CD4-positive, alpha-beta T cell treated with Interleukin-1 beta for 1 hour (primary cell): ENCODE measurements around the gene ZNF674.
"Not testable (repeated sequence)": the region's sequence is repeated elsewhere in the genome, so short reads cannot be mapped to it uniquely, and the experiment has no call there.

Experiments used
- DNase-seq, 2 donors: peaks; one replicate each; pipeline ENCODE4 v3.0.0-alpha.2; 2020 to 2022

Gene ZNF674

DNA sequence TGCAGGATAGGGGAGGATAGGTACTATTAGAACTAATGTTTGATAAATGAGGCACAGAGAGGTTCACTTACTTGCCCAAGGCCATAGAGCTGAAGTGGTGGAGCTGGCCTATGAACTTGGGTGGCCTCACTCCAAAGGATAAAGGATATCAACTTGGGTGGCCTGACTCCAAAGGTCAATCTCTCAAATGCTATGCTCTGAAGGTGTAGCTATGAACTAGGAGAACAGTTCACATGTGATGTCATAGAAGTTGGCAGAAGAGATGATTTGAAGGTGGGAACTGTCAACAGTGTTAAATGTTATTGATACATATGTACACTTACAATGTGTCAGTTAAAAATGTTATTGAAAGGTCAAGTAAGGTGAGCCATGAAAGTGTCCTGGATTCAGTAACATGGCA is 22.2 kb upstream of the ZNF674 start:
- no peak for DNase-seq

DNA sequence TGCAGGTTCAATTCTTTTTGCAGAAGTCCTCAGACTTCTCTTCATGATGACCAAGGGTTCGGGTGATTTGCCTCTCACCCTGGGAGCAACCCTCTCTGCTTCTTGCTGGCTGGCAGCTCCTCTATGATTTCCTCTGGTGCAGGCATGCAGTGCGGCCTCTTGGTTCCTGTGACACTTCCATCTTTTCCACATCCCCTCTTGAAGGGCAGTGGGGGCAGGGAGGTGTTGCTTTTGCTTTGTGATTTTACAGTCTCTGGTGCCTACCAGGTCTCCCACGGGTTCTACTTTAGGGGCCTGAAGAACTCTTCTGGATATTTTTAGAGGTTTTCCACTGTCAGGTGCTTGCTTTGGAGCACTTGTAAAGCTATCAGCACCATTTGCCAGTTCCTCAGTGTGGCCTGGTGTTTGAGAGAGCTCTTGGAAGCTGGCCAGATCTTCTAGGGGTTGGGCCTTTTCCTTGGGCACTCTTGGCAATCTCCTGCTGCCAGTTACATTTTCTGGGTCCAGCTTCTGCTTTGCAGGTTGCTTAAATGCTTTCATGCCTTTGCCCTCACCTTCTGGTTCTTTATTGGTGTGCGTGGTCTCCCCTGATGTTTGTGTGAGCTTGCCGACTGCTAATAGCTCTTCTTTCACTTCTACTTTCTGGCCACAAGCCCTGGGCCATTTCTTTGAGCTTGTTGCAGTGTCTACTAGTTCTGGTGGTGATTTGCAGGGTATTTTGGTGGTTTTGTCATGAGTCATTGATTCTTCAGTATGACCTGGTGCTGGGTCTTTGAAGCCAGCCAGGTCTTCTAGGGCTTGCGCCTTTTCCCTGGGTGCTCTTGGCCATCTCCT is 16.8 kb upstream of the ZNF674 start:
- DNase-seq, result peak in 1 of 2 donors; percentile 11

- no peak for DNase-seq
Observed at GRCh38 chrX:46559062-46559461, 13.8 kb upstream of the ZNF674 start.

DNA sequence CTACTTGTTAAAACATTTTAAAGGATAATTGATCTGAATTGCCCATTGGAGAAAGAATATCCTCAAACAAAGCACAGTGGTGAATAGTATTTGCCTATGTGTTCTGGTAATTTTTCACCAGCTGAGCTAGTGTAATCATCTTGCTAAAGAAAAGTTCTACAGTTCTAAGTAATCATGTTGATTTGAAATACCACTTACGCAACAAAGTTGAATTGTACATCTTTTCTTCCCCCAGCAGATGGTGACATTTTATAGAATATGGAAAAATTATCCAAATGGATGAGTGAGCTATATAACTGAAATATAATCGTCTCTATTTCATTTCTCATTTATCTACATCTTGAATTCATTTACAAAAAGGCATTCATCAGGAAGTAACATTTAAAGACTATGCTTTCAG is 9.7 kb upstream of the ZNF674 start:
- DNase-seq, result peak in 1 of 2 donors; percentile 28

- no peak for DNase-seq
Observed at GRCh38 chrX:46553935-46554334, 8.7 kb upstream of the ZNF674 start.

GRCh38 chrX:46551494-46552128 is 6.4 kb upstream of the ZNF674 start:
- DNase-seq, result no peak

- DNase-seq, result no peak
Observed at GRCh38 chrX:46549914-46550313, 4.7 kb upstream of the ZNF674 start.

DNA sequence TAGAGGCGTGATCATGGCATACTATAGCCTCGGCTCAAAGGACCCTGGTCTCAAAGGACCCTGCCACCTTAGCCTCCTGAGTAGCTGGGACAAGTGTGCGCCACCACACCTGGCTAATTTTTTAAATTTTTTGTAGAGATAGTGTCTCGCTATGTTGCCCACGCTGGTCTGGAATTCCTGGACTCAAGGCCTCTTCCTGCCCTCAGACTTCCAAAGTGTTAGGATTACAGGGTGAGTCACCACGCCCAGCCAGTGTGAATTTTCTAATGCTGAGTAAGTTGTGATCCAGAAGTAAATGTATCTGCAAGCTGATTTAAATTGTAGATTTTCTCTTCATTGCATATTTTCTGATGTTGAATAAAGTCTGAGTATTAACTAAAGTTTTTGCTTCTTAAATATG is 2.6 kb upstream of the ZNF674 start:
- no peak for DNase-seq

- not testable (repeated sequence) for DNase-seq
Observed at GRCh38 chrX:46544527-46544926, 694 bp downstream of the ZNF674 start.

DNA sequence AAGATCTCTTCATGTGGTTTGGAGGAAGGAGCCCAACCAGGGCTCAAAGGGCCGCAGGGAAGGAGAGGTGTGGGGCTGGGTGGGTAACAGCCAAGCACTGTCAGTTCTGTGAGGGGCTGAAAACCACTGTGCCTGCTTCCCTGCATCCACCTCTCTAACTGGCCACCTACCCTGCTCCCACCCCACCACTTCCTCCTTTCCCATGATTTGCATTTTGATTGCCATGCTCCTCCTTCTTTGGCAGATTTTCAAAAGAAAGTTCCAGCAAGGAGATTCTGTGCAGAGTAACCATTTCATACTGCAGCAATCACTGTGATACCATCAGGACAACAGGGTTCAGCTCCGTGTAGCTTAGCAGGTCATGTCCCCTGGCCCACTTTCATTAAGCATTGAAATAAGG is 1.8 kb downstream of the ZNF674 start:
- DNase-seq, result no peak

DNA sequence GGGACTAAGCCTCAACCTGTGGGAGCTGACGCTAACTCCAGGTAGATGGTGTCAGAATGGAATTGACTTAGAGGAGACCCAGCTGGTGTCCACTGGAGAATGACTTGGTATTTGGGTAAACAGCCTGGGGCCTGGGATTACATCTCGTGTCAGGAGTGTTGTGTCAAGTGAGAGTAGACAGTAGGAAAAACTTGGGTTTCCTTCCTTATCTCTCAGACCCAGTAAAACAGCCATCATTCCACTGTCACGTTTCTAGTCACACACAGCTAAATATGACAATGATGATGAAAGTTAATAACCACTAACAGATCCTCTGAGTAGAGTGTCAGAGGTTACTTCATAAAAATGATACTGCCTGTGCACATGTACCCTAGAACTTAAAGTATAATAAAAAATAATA is 13.8 kb downstream of the ZNF674 start:
- no peak for DNase-seq

- DNase-seq, result not testable (repeated sequence)
Observed at GRCh38 chrX:46530404-46530908, 14.8 kb downstream of the ZNF674 start.

- not testable (repeated sequence) for DNase-seq
Observed at GRCh38 chrX:46529740-46530403, 15.3 kb downstream of the ZNF674 start.

DNA sequence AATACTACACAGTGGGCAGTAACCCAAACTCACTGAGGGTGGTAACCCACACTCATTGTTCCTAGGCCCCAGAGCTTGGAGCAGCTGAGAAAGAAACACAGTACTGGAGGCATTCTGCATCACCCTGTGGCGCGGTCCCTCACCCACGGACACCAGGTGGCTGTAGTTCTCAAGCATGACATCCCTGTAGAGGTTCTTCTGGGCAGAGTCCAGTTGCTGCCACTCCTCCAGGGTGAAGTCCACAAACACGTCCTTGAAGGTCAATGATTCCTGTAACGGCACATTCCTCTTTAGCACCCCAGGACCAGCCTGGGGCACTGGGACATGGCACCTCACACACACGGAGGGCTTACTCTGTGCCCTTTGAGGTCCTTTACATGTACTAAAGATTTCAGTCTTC is 16.6 kb downstream of the ZNF674 start:
- DNase-seq, result not testable (repeated sequence)

DNA sequence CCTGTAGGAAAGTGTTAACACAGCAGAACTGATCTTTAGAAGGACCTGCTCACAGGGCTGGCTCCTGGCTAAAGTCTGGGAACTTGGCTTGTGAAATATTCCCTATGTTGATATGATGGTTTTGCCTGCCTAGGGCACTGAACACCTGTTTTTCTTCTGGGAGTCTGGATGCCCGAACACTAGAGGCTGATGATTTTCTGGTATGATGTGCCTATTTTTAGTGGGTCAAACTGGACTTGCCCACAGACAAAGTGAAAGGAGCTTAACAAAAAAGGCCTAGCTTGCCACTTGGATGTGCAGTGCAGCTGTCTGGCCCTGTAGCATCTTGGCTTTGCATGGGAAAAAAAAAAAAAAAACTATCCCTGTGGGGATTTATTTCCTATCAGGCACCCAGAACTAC is 39.1 kb downstream of the ZNF674 start:
- no peak for DNase-seq

GRCh38 chrX:46502848-46503247 is 42.4 kb downstream of the ZNF674 start:
- DNase-seq, result no peak

- DNase-seq, result no peak
Observed at GRCh38 chrX:46500054-46500453, 45.2 kb downstream of the ZNF674 start.

- no peak for DNase-seq
Observed at GRCh38 chrX:46488712-46489111, 56.5 kb downstream of the ZNF674 start.

DNA sequence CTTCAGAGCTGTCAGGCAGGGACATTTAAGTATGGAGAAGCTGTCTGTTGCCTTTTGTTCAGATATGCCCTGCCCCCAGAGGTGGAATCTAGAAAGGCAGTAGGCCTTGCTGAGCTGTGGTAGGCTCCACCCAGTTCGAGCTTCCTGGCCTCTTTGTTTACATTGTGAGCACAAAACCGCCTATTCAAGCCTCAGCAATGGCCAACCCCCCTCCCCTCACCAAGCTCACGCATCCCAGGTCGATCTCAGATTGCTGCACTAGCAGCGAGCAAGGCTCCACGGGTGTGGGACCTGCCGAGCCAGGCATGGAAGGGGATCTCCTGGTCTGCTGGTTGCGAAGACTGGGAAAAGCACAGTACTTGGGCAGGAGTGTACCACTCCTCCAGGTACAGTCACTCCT is 59.3 kb downstream of the ZNF674 start:
- no peak for DNase-seq

DNA sequence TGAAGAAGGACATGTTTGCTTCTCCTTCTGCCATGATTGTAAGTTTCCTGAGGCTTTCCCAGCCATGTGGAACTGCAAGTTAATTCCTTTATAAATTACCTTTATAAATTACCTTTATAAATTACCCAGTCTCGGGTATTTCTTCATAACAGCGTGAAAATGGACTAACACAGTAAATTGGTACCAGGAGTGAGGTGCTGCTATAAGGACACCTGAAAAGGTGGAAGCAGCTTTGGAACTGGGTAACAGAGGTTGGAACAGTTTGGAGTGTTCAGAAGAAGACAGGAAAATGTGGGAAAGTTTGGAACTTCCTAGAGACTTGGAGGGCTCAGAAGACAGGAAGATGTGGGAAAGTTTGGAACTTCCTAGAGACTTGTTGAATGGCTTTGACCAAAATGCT is 66.6 kb downstream of the ZNF674 start:
- not testable (repeated sequence) for DNase-seq

GRCh38 chrX:46477435-46477834 is 67.8 kb downstream of the ZNF674 start:
- DNase-seq, result no peak

- DNase-seq, result no peak
Observed at GRCh38 chrX:46465203-46465602, 80.0 kb downstream of the ZNF674 start.

DNA sequence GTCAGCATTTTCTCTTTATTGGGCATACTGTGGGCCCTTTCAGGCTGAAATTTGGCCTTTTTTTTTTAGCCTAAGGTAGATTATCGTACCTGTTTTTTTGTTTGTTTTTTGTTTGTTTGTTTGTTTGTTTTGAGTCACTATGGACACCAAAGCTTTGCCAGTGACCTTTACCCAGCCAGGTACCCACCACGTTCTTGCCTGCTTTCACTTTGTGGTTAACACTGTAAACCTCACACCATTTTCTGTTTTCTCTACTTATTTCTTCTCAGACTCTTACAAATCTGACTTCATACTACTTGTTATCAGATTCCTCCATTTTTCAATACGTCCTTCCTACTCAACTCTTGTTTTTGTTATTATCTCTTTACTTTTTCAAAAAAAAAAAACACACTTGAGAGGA is 81.5 kb downstream of the ZNF674 start:
- DNase-seq, result peak in 1 of 2 donors; percentile 14
